Tibial artery (tissue), 4 donors: ENCODE measurements around the gene SLCO3A1.

ENCODE experiments used
- DNase-seq, 2 donors: peaks; one replicate each; pipeline ENCODE4 v3.0.0-alpha.2; 2019
- H3K27ac ChIP-seq, 2 donors: fragments of 200-600 bp; sonication (generic) in 1 of 2; 1 replicate in 1 of 2; 2 replicates in 1 of 2; pipeline ENCODE4 v1.5.1; 2018 to 2019; ENCODE audit warnings: mild to moderate bottlenecking in 1 of 2
- H3K27me3 ChIP-seq, 2 donors: fragments of 200-600 bp; sonication (generic) in 1 of 2; one replicate each; pipeline versions ENCODE4 v1.5.1 to v1.6.0; 2016 to 2019
- H3K36me3 ChIP-seq, 3 donors: fragments of 200-600 bp; sonication (generic) in 2 of 3; one replicate each; pipeline ENCODE4 v1.5.1; 2016 to 2019; ENCODE audit warnings: mild to moderate bottlenecking in 2 of 3
- H3K4me1 ChIP-seq, 4 donors: fragments of 200-600 bp; sonication (generic) in 2 of 4; 1 replicate in 3 of 4; 2 replicates in 1 of 4; pipeline ENCODE4 v1.5.1; 2016 to 2019
- H3K4me3 ChIP-seq, 2 donors: fragments of 200-600 bp; sonication (generic) in 1 of 2; 1 replicate in 1 of 2; 2 replicates in 1 of 2; pipeline ENCODE4 v1.5.1; 2018 to 2019; ENCODE audit warnings: mild to moderate bottlenecking in 2 of 2
- H3K9me3 ChIP-seq, 3 donors: fragments of 200-600 bp; sonication (generic) in 1 of 3; one replicate each; pipeline ENCODE4 v1.5.1; 2016 to 2019
- CTCF ChIP-seq, 2 experiments: fragments of 200-600 bp in 1 of 2; fragments of 450-650 bp in 1 of 2; IDR thresholded peaks; one replicate each; pipeline ENCODE4 v1.5.1; 2017 to 2019; ENCODE audit warnings: antibody characterized with exemption in 2 of 2, mild to moderate bottlenecking in 1 of 2, moderate library complexity in 1 of 2
- intact Hi-C: fragments of 100-400 bp; cut with DNase I; formaldehyde crosslinking; loops from one replicate; pipeline ENCODE4 v1.15.0; 2023; ENCODE audit warnings: low total_unique reads

SLCO3A1 gene

GRCh38 chr15:92111751-92112150, 258.2 kb downstream of the SLCO3A1 start:
- intact Hi-C loops: no loop called here
- no peak for DNase-seq
- H3K27ac ChIP-seq: no peak overlapping the region
- peaks cover 0 to 8% (median 2%) of the 10 kb centered on the region in 4 donors for H3K4me1 ChIP-seq
- H3K27me3 ChIP-seq: no peaks in the 10 kb centered on the region
- no peak for TF ChIP-seq CTCF (IDR thresholded peaks at IDR 0.05)
- no peaks in the 10 kb centered on the region for H3K9me3 ChIP-seq
- peaks cover 0 to 5% (median 0%) of the 10 kb centered on the region in 3 donors for H3K36me3 ChIP-seq
- H3K4me3 ChIP-seq: no peak overlapping the region

GRCh38 chr15:92112180-92112579, 258.7 kb downstream of the SLCO3A1 start:
- Histone ChIP-seq H3K9me3 (no peaks in the 10 kb centered on the region), H3K27me3 (no peaks in the 10 kb centered on the region), H3K36me3 (peaks cover 0 to under 1% (median 0%) of the 10 kb centered on the region in 3 donors), H3K27ac (no peak overlapping the region), H3K4me3 (no peak overlapping the region), H3K4me1 (peaks cover 0 to 12% (median 7%) of the 10 kb centered on the region in 4 donors)
- intact Hi-C loops: no loop called here
- no peak for TF ChIP-seq CTCF (IDR thresholded peaks at IDR 0.05)
- DNase-seq: no peak

- Histone ChIP-seq H3K9me3 (no peaks in the 10 kb centered on the region), H3K4me3 (no peak overlapping the region), H3K36me3 (no peaks in the 10 kb centered on the region), H3K4me1 (peaks cover 0 to 17% (median 12%) of the 10 kb centered on the region in 4 donors), H3K27ac (no peak overlapping the region), H3K27me3 (no peaks in the 10 kb centered on the region)
- DNase-seq: no peak
- intact Hi-C loops: no loop called here
- no peak for TF ChIP-seq CTCF (IDR thresholded peaks at IDR 0.05)
Observed at GRCh38 chr15:92112711-92113110, 259.2 kb downstream of the SLCO3A1 start.

GRCh38 chr15:92113832-92114231, 260.3 kb downstream of the SLCO3A1 start:
- no peak for DNase-seq
- Histone ChIP-seq H3K4me1 (peaks cover 0 to 29% (median 15%) of the 10 kb centered on the region in 4 donors), H3K27ac (no peak overlapping the region), H3K27me3 (no peaks in the 10 kb centered on the region), H3K4me3 (no peak overlapping the region), H3K36me3 (no peaks in the 10 kb centered on the region), H3K9me3 (no peaks in the 10 kb centered on the region)
- TF ChIP-seq CTCF (IDR thresholded peaks at IDR 0.05): no peak
- intact Hi-C loops: no loop called here

- Histone ChIP-seq H3K4me3 (no peak overlapping the region), H3K36me3 (peaks cover 0 to 6% (median 0%) of the 10 kb centered on the region in 3 donors), H3K4me1 (peaks cover 0 to 40% (median 18%) of the 10 kb centered on the region in 4 donors), H3K9me3 (no peaks in the 10 kb centered on the region), H3K27ac (no peak overlapping the region), H3K27me3 (no peaks in the 10 kb centered on the region)
- intact Hi-C loops: no loop called here
- no peak for DNase-seq
- no peak for TF ChIP-seq CTCF (IDR thresholded peaks at IDR 0.05)
Observed at GRCh38 chr15:92115834-92116233, 262.3 kb downstream of the SLCO3A1 start.

GRCh38 chr15:92116330-92116729, 262.8 kb downstream of the SLCO3A1 start:
- no peak for TF ChIP-seq CTCF (IDR thresholded peaks at IDR 0.05)
- Histone ChIP-seq H3K4me3 (no peak overlapping the region), H3K9me3 (no peaks in the 10 kb centered on the region), H3K4me1 (peaks cover 0 to 40% (median 18%) of the 10 kb centered on the region in 4 donors), H3K27me3 (no peaks in the 10 kb centered on the region), H3K36me3 (peaks cover 0 to 11% (median under 1%) of the 10 kb centered on the region in 3 donors), H3K27ac (no peak overlapping the region)
- intact Hi-C loops: no loop called here
- DNase-seq: no peak
